Common myeloid progenitor, CD34-positive (primary cell): ENCODE data around the gene CTF1.

Experiments
- CTCF ChIA-PET: fragments of 350-600 bp; sonication (Branson Sonifier 250); formaldehyde crosslinking; loops from one replicate; lab custom pipeline; 2021; ENCODE audit warnings: antibody characterized with exemption; lab: Charles Lee
- POLR2A ChIA-PET: fragments of 350-600 bp; sonication (Branson Sonifier 250); formaldehyde crosslinking; loops from one replicate; lab custom pipeline; 2021; ENCODE audit warnings: antibody characterized with exemption; lab: Charles Lee
- DNase-seq, 3 donors: peaks; one replicate each; pipeline versions ENCODE4 v3.0.0 to v3.0.0-alpha.2; 2013
- H3K27ac ChIP-seq, 2 experiments: 1 replicate in 1 of 2; 2 replicates in 1 of 2; pipeline ENCODE4 v1.7.0; 2013; ENCODE audit warnings: inconsistent platforms in 2 of 2, low read length in 2 of 2, mild to moderate bottlenecking in 2 of 2, low read depth in 1 of 2, moderate library complexity in 1 of 2; ENCODE audit not compliant: severe bottlenecking in 2 of 2, insufficient read depth in 1 of 2, poor library complexity in 1 of 2
- H3K27me3 ChIP-seq, 5 experiments: replicated peaks in 2 of 5; 1 replicate in 3 of 5; 2 replicates in 2 of 5; pipeline versions ENCODE4 v1.6.1 to v1.7.0; 2013; ENCODE audit warnings: low read length in 4 of 5, mild to moderate bottlenecking in 2 of 5, moderate library complexity in 2 of 5, inconsistent platforms in 1 of 5; ENCODE audit not compliant: insufficient read depth in 5 of 5, control insufficient read depth in 4 of 5
- H3K36me3 ChIP-seq, 4 experiments: 1 replicate in 2 of 4; 2 replicates in 2 of 4; pipeline versions ENCODE4 v1.6.1 to v1.7.0; 2013; ENCODE audit warnings: low read length in 3 of 4, control low read depth in 1 of 4, mild to moderate bottlenecking in 1 of 4; ENCODE audit not compliant: control insufficient read depth in 4 of 4, insufficient read depth in 4 of 4
- H3K4me1 ChIP-seq, 4 experiments: 1 replicate in 3 of 4; 2 replicates in 1 of 4; pipeline versions ENCODE4 v1.6.1 to v1.7.1; 2013; ENCODE audit warnings: low read length in 3 of 4, mild to moderate bottlenecking in 3 of 4, control low read depth in 1 of 4, inconsistent platforms in 1 of 4, moderate library complexity in 1 of 4; ENCODE audit not compliant: control insufficient read depth in 4 of 4, insufficient read depth in 4 of 4; ENCODE audit errors: control extremely low read depth in 1 of 4
- H3K4me3 ChIP-seq, 7 experiments: 1 replicate in 4 of 7; 2 replicates in 3 of 7; pipeline versions ENCODE4 v1.5.1 to v1.7.0; 2013; ENCODE audit warnings: mild to moderate bottlenecking in 7 of 7, low read length in 6 of 7, moderate library complexity in 6 of 7, inconsistent platforms in 2 of 7, low read depth in 2 of 7, control low read depth in 1 of 7; ENCODE audit not compliant: insufficient read depth in 4 of 7, control insufficient read depth in 1 of 7; ENCODE audit errors: extremely low read depth in 1 of 7
- H3K9me3 ChIP-seq, 5 experiments: 1 replicate in 4 of 5; 2 replicates in 1 of 5; pipeline versions ENCODE4 v1.6.1 to v1.7.1; 2013; ENCODE audit warnings: low read length in 4 of 5, mild to moderate bottlenecking in 2 of 5, inconsistent platforms in 1 of 5, low read depth in 1 of 5, moderate library complexity in 1 of 5; ENCODE audit not compliant: control insufficient read depth in 4 of 5, insufficient read depth in 2 of 5; ENCODE audit errors: control extremely low read depth in 1 of 5
- WGBS: methylation state at CpG from one replicate; pipeline ENCODE4 v1.1.5; 2013; ENCODE audit not compliant: insufficient coverage; 5-methylcytosine and 5-hydroxymethylcytosine counted together

CTF1 gene

GRCh38 chr16:30946671-30947540, 50.5 kb downstream of the CTF1 start:
- 98% methylated on average over 36 of the region's 38 CpGs for WGBS
- H3K27ac ChIP-seq = peak overlapping the region in 1 of 2 experiments; percentile 34
- no peak for DNase-seq
- H3K4me3 ChIP-seq = no peak overlapping the region
- no peaks in the 10 kb centered on the region for H3K9me3 ChIP-seq
- H3K36me3 ChIP-seq = peaks cover 0 to 63% (median 28%) of the 10 kb centered on the region in 4 experiments
- ChIA-PET CTCF (interaction anchor here (3.3 kb wide), 1 partner anchor 10 kb away, joined by 14 read pairs; no protein-coding TSS in a partner anchor), POLR2A (no interaction called here)
- peaks cover 2 to 34% (median 30%) of the 10 kb centered on the region in 4 experiments for H3K4me1 ChIP-seq
- no peaks in the 10 kb centered on the region for H3K27me3 ChIP-seq

- Histone ChIP-seq H3K4me1 (peaks cover 2 to 28% (median 25%) of the 10 kb centered on the region in 4 experiments), H3K27ac (peak overlapping the region in 1 of 2 experiments; percentile 89), H3K4me3 (no peak overlapping the region), H3K36me3 (peaks cover 0 to 57% (median 26%) of the 10 kb centered on the region in 4 experiments), H3K27me3 (no peaks in the 10 kb centered on the region), H3K9me3 (no peaks in the 10 kb centered on the region)
- CTCF ChIA-PET = interaction anchor here (3.3 kb wide), 1 partner anchor 10 kb away, joined by 14 read pairs; no protein-coding TSS in a partner anchor
- 100% methylated on average over 1 of the region's 3 CpGs for WGBS
- DNase-seq = no peak
- POLR2A ChIA-PET = no interaction called here
Observed at GRCh38 chr16:30947541-30947858, 51.1 kb downstream of the CTF1 start.

GRCh38 chr16:30947859-30948666, 51.6 kb downstream of the CTF1 start:
- Histone ChIP-seq H3K27me3 (no peaks in the 10 kb centered on the region), H3K9me3 (no peaks in the 10 kb centered on the region), H3K4me3 (peak overlapping the region in 6 of 7 experiments; percentile 81 to 99 (median 90)), H3K27ac (peak overlapping the region; percentile 67 to 89), H3K4me1 (peaks cover 2 to 31% (median 25%) of the 10 kb centered on the region in 4 experiments), H3K36me3 (peaks cover 0 to 55% (median 23%) of the 10 kb centered on the region in 4 experiments)
- WGBS = 63% methylated on average over 24 of the region's 44 CpGs
- ChIA-PET POLR2A (no interaction called here), CTCF (interaction anchor here (3.3 kb wide), 1 partner anchor 11 kb away, joined by 14 read pairs; no protein-coding TSS in a partner anchor)
- peak; percentile 85 to 94 (median 93) for DNase-seq

GRCh38 chr16:30948667-30949649, 52.5 kb downstream of the CTF1 start, which contains the start of gene ORAI3:
ORAI3 (plus strand) TSS chr16:30949068; CDS start chr16:30949290, 222 bp downstream.
- POLR2A ChIA-PET = interaction anchor here (0.6 kb wide), 1 partner anchor 11 kb away, joined by 3 read pairs; no protein-coding TSS in a partner anchor
- H3K27ac ChIP-seq = peak within 1 kb of the TSS; percentile 67 to 89
- WGBS = under 1% methylated on average over 50 of the region's 70 CpGs

GRCh38 chr16:30949650-30950515, 53.5 kb downstream of the CTF1 start:
- 0% methylated on average over 18 of the region's 21 CpGs for WGBS
- POLR2A ChIA-PET = no interaction called here

More at GRCh38 chr16:30948667-30949649, 52.5 kb downstream of the CTF1 start, which contains the start of gene ORAI3:
- Histone ChIP-seq H3K4me1 (peaks cover 2 to 39% (median 30%) of the 10 kb centered on the region in 4 experiments), H3K9me3 (no peaks in the 10 kb centered on the region), H3K4me3 (peak within 1 kb of the TSS; percentile 61 to 99 (median 87)), H3K36me3 (peaks cover 0 to 58% (median 24%) of the 10 kb centered on the region in 4 experiments), H3K27me3 (no peaks in the 10 kb centered on the region)
- CTCF ChIA-PET = interaction anchor here (1.2 to 3.3 kb wide), 4 partner anchors 7 to 14 kb away, joined by 3 to 14 read pairs (median 7); no protein-coding TSS in a partner anchor
- peak; percentile 62 to 84 (median 78) for DNase-seq

More at GRCh38 chr16:30949650-30950515, 53.5 kb downstream of the CTF1 start:
- H3K9me3 ChIP-seq = no peaks in the 10 kb centered on the region
- H3K27me3 ChIP-seq = no peaks in the 10 kb centered on the region
- H3K4me3 ChIP-seq = peak overlapping the region; percentile 29 to 99 (median 87)
- H3K4me1 ChIP-seq = peaks cover 2 to 42% (median 30%) of the 10 kb centered on the region in 4 experiments
- peaks cover 0 to 58% (median 26%) of the 10 kb centered on the region in 4 experiments for H3K36me3 ChIP-seq
- DNase-seq = peak in 2 of 3 donors; percentile 39 to 50
- peak overlapping the region; percentile 67 to 89 for H3K27ac ChIP-seq
- CTCF ChIA-PET = interaction anchor here (1.2 to 3.3 kb wide), 4 partner anchors 8 to 15 kb away, joined by 3 to 14 read pairs (median 7); no protein-coding TSS in a partner anchor
